K562 (cell line): ENCODE measurements around the gene CD9.

Experiments
- HDGF ChIP-seq: fragments of 450-650 bp; IDR thresholded peaks from 2 replicates; pipeline ENCODE4 v1.6.1; 2016
- NFE2L1 ChIP-seq: fragments of 450-650 bp; IDR thresholded peaks from 2 replicates; pipeline ENCODE4 v1.6.1; 2016; ENCODE audit warnings: missing genetic modification characterization, low read depth, mild to moderate bottlenecking, missing compliant biosample characterization, moderate library complexity, borderline replicate concordance
- SRF ChIP-seq, 2 experiments: fragments of 250-450, 450-650 bp in 1 of 2; sonication (Bioruptor Pico) in 1 of 2; sonication (generic) in 1 of 2; formaldehyde crosslinking; IDR thresholded peaks; 2 replicates each; pipeline versions ENCODE4 v1.5.0 to v1.5.1; 2020 to 2022; ENCODE audit warnings: mild to moderate bottlenecking in 1 of 2, missing genetic modification reagents in 1 of 2
- ZFPM2 ChIP-seq: fragments of 250-450 bp; sonication (Bioruptor Pico); IDR thresholded peaks from 2 replicates; pipeline ENCODE4 v1.5.1; 2022; ENCODE audit warnings: mild to moderate bottlenecking
- TF ChIP-seq, protein P1 (sequence below): sonication (generic); formaldehyde crosslinking; IDR thresholded peaks from 2 replicates; pipeline ENCODE4 v1.9.0; 2022; ENCODE audit warnings: mild to moderate bottlenecking, missing genetic modification reagents
- TF ChIP-seq, protein P2 (sequence below), 3 experiments: IDR thresholded peaks in 2 of 3; conservative IDR thresholded peaks in 1 of 3; 2 replicates each; pipeline ENCODE4 v1.5.1; 2011 to 2012; ENCODE audit warnings: low read length in 3 of 3, mild to moderate bottlenecking in 3 of 3, control low read depth in 2 of 3, improper control_type of control experiment in 1 of 3, inconsistent platforms in 1 of 3, low read depth in 1 of 3, mixed read lengths in 1 of 3, moderate library complexity in 1 of 3; ENCODE audit not compliant: insufficient read depth in 2 of 3

DNA sequence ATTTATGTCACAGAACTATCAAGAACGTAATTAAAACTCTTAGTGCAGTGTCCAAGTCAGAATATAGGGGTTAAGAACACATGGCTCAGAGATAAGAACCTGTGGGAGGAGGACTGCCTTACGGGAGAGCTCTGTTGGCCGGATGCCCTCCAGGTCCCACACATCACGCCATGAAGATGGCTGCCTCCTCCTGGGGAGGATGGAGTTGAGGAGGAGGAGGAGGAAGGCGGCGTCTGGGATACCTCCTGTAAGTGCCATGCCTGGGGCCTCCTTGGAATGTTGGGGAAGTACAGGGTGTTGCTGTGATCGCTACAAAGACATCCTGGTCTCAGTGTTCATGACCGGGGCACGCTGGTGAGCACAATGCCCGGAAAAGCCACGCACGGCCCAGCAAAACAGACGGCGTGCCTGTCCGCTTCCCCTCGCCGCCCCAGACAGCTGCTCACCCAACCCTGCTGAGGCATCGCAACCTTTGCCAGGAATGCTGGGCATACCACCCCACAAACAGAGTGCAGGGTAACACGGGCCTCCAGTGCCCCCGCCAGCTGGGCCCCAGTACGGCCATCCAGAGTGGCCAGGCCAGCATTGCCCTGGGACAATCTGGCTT, 28.7 kb upstream of the CD9 start:
- TF ChIP-seq NFE2L1 (no peak), HDGF (no peak), SRF (CRISPR knock-in tag; IDR thresholded peaks at IDR 0.05) (no peak), ZFPM2 (CRISPR knock-in tag) (no peak)
- TF ChIP-seq, protein P1, sequence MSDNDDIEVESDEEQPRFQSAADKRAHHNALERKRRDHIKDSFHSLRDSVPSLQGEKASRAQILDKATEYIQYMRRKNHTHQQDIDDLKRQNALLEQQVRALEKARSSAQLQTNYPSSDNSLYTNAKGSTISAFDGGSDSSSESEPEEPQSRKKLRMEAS (CRISPR knock-in tag) = no peak
- TF ChIP-seq, protein P2, sequence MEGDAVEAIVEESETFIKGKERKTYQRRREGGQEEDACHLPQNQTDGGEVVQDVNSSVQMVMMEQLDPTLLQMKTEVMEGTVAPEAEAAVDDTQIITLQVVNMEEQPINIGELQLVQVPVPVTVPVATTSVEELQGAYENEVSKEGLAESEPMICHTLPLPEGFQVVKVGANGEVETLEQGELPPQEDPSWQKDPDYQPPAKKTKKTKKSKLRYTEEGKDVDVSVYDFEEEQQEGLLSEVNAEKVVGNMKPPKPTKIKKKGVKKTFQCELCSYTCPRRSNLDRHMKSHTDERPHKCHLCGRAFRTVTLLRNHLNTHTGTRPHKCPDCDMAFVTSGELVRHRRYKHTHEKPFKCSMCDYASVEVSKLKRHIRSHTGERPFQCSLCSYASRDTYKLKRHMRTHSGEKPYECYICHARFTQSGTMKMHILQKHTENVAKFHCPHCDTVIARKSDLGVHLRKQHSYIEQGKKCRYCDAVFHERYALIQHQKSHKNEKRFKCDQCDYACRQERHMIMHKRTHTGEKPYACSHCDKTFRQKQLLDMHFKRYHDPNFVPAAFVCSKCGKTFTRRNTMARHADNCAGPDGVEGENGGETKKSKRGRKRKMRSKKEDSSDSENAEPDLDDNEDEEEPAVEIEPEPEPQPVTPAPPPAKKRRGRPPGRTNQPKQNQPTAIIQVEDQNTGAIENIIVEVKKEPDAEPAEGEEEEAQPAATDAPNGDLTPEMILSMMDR (IDR thresholded peaks at IDR 0.05 in 2 of 3, conservative IDR thresholded peaks at IDR 0.05 in 1 of 3; ENCODE audit: insufficient read depth in 2 of 3, low read depth in 1 of 3, low read length in 3 of 3) = no peak
